HG03460 (cell line): ENCODE results near the gene ATP6V1A.
"Not testable (repeated sequence)": the region's sequence is repeated elsewhere in the genome, so short reads cannot be mapped to it uniquely, and the experiment has no call there.

Source experiments
- ATAC-seq: cut with Tn5 transposase; IDR thresholded peaks from one replicate; pipeline ENCODE4 v1.9.1; 2021; ENCODE audit not compliant: unreplicated experiment

The ATP6V1A gene

GRCh38 chr3:113812854-113813253 is 66.0 kb downstream of the ATP6V1A start:
- ATAC-seq: no peak

- no peak for ATAC-seq
Measured at GRCh38 chr3:113819866-113820265, 73.0 kb downstream of the ATP6V1A start.

- ATAC-seq: peak; percentile 72
Measured at GRCh38 chr3:113825090-113825489, 78.3 kb downstream of the ATP6V1A start.

GRCh38 chr3:113828600-113828999 is 81.8 kb downstream of the ATP6V1A start:
- peak; percentile 37 for ATAC-seq

GRCh38 chr3:113829576-113830354 is 82.9 kb downstream of the ATP6V1A start:
- no peak for ATAC-seq

- no peak for ATAC-seq
Measured at GRCh38 chr3:113831103-113831355, 84.2 kb downstream of the ATP6V1A start.

GRCh38 chr3:113832477-113833164 is 85.8 kb downstream of the ATP6V1A start:
- ATAC-seq: peak; percentile 36

- ATAC-seq: no peak
Measured at GRCh38 chr3:113834983-113835382, 88.1 kb downstream of the ATP6V1A start.

GRCh38 chr3:113838631-113839209 is 91.9 kb downstream of the ATP6V1A start, which contains the start of gene GRAMD1C:
Gene GRAMD1C (plus strand): TSS chr3:113838788. CDS start chr3:113838910, 122 bp downstream.
- peak; percentile 94 for ATAC-seq

GRCh38 chr3:113839551-113839950 is 92.7 kb downstream of the ATP6V1A start:
- ATAC-seq: no peak

GRCh38 chr3:113844622-113845222 is 97.9 kb downstream of the ATP6V1A start:
- no peak for ATAC-seq

GRCh38 chr3:113847247-113847646 is 100.4 kb downstream of the ATP6V1A start:
- ATAC-seq: no peak

- no peak for ATAC-seq
Measured at GRCh38 chr3:113847664-113848461, 101.0 kb downstream of the ATP6V1A start.

- ATAC-seq: not testable (repeated sequence)
Measured at GRCh38 chr3:113849071-113849470, 102.2 kb downstream of the ATP6V1A start.

- not testable (repeated sequence) for ATAC-seq
Measured at GRCh38 chr3:113849841-113850240, 103.0 kb downstream of the ATP6V1A start.

GRCh38 chr3:113850391-113850790 is 103.6 kb downstream of the ATP6V1A start:
- ATAC-seq: not testable (repeated sequence)

GRCh38 chr3:113852506-113852905 is 105.7 kb downstream of the ATP6V1A start:
- no peak for ATAC-seq
